ENCODE results near the gene CCL21.

Gene CCL21

DNA sequence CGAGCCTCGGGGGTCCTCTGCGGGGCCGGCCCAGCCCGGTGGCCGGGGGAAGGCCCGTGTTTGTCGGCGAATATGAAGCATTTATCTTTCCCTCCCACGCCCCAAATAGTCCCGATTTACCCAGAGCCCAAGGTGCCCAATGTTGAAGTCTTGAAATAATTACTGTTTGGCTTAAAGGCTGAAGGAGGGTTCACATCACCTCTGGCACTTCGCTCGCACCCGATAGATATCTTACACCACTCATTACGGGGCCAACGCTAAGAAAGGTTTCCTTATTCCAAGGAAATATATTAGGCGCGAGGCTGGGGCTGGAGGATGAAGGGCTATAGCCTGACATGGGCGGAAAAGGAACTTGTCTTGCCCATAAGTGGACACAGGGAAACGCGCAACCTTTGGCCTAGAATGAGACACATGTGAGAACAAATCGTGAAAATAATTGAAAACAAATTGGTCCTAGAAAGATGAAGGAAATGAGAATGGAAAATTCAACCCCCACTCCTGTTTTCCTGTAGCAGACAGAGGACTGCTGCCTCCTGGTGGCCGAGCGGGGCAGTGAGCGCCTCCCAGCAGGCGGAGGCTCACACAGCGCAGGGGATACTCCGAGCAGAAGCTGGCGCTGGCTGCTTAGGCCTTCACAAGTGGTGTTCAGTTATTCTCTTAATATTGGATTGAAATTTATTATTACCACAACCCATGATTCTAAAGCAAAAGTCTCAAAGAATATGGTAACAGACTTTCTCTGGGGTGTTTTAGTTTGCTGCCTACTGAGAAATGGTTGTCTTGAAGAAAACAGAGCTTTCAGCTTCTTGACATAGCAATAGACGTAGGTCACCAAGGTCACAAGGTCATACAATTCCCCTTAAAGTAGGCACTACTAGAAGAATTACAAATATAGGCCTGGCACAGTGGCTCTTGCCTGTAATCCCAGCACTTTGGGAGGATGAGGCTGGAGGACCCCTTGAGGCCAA lies 7.9 kb downstream of the CCL21 start:
- peak overlapping the region; percentile 46 for H3K4me3 ChIP-seq (ENCODE audit: insufficient read length, low read depth)
- peak overlapping the region; percentile 74 for H3K9ac ChIP-seq (ENCODE audit: insufficient read length, low read depth)
- H3K4me1 ChIP-seq (ENCODE audit: insufficient read depth, insufficient read length), result no peaks in the 10 kb centered on the region
- peak; percentile 61 for DNase-seq (ENCODE audit: low read depth, low spot score)
- TF ChIP-seq YY1 (IDR thresholded peaks at IDR 0.05; ENCODE audit: insufficient read depth, insufficient read length) (no peak), ZNF274 (IDR thresholded peaks at IDR 0.05; ENCODE audit: low read depth, low read length) (no peak), SUZ12 (IDR thresholded peaks at IDR 0.05; ENCODE audit: extremely low read depth, insufficient read depth, insufficient read length) (no peak)
- H3K9me3 ChIP-seq (ENCODE audit: insufficient read depth, low read length), result peaks cover 19% of the 10 kb centered on the region; the same call in 1 of the 2 replicates
- peaks cover 35% of the 10 kb centered on the region for H3K27me3 ChIP-seq (ENCODE audit: insufficient read depth, insufficient read length)
- no peaks in the 10 kb centered on the region for H3K36me3 ChIP-seq (ENCODE audit: insufficient read depth, insufficient read length, low read length)

- DNase-seq (ENCODE audit: low read depth, low spot score), result peak; percentile 36
- Histone ChIP-seq H3K9me3 (ENCODE audit: insufficient read depth, low read length) (peaks cover 19% of the 10 kb centered on the region; the same call in 1 of the 2 replicates), H3K4me3 (ENCODE audit: insufficient read length, low read depth) (peak overlapping the region; percentile 46), H3K4me1 (ENCODE audit: insufficient read depth, insufficient read length) (no peaks in the 10 kb centered on the region), H3K9ac (ENCODE audit: insufficient read length, low read depth) (peak overlapping the region; percentile 74), H3K36me3 (ENCODE audit: insufficient read depth, insufficient read length, low read length) (no peaks in the 10 kb centered on the region), H3K27me3 (ENCODE audit: insufficient read depth, insufficient read length) (peaks cover 35% of the 10 kb centered on the region)
- no peak for TF ChIP-seq SUZ12 (IDR thresholded peaks at IDR 0.05; ENCODE audit: extremely low read depth, insufficient read depth, insufficient read length)
- no peak for TF ChIP-seq ZNF274 (IDR thresholded peaks at IDR 0.05; ENCODE audit: low read depth, low read length)
- TF ChIP-seq YY1 (IDR thresholded peaks at IDR 0.05; ENCODE audit: insufficient read depth, insufficient read length), result no peak
Measured at GRCh38 chr9:34701023-34701768, 8.7 kb downstream of the CCL21 start.

DNA sequence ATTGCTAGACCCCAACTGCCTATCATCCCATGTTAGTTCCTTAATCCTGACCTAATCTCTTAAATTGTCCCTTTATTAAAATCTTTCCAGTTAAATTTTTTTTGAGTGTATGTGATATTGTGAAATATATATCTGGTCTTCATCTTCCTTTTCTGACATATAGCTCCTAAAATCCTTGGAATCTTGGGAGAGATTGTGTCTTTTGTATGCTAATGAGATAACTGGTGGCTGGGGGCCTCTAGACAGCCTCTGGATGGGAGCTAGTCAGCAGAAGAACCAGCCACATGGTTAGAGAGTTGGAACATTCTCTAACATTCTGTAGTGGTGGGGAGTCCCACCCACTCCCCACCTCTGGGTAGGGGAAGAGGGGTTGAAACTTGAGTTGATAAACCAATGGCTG lies 15.1 kb downstream of the CCL21 start:
- no peak for DNase-seq (ENCODE audit: low read depth, low spot score)
- TF ChIP-seq ZNF274 (IDR thresholded peaks at IDR 0.05; ENCODE audit: low read depth, low read length) (no peak), SUZ12 (IDR thresholded peaks at IDR 0.05; ENCODE audit: extremely low read depth, insufficient read depth, insufficient read length) (no peak), YY1 (IDR thresholded peaks at IDR 0.05; ENCODE audit: insufficient read depth, insufficient read length) (no peak)
- Histone ChIP-seq H3K27me3 (ENCODE audit: insufficient read depth, insufficient read length) (peaks cover 12% of the 10 kb centered on the region), H3K36me3 (ENCODE audit: insufficient read depth, insufficient read length, low read length) (no peaks in the 10 kb centered on the region), H3K9ac (ENCODE audit: insufficient read length, low read depth) (no peak overlapping the region), H3K4me1 (ENCODE audit: insufficient read depth, insufficient read length) (no peaks in the 10 kb centered on the region), H3K9me3 (ENCODE audit: insufficient read depth, low read length) (no peaks in the 10 kb centered on the region), H3K4me3 (ENCODE audit: insufficient read length, low read depth) (no peak overlapping the region)

DNA sequence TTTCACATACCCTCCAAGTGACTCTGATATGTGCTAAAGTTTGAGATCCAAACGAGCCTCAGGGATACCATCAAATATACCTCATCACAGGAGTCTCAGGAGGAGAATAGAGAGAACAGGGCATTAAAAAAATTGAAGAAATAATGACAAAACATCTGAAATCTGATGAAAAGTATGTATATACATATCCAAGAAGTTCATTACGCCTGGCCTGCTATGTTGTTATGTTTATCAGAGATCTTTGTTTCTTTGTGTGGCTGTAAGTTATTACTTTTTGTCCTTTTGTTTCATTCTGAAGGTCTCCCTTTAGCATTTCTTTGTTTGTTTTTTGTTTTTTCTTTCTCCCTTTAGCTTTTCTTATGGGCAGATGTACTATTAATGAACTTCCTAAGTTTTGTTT lies 16.4 kb downstream of the CCL21 start:
- no peak overlapping the region for H3K9ac ChIP-seq (ENCODE audit: insufficient read length, low read depth)
- H3K9me3 ChIP-seq (ENCODE audit: insufficient read depth, low read length), result no peaks in the 10 kb centered on the region
- no peak for DNase-seq (ENCODE audit: low read depth, low spot score)
- H3K4me1 ChIP-seq (ENCODE audit: insufficient read depth, insufficient read length), result no peaks in the 10 kb centered on the region
- TF ChIP-seq SUZ12 (IDR thresholded peaks at IDR 0.05; ENCODE audit: extremely low read depth, insufficient read depth, insufficient read length) (no peak), YY1 (IDR thresholded peaks at IDR 0.05; ENCODE audit: insufficient read depth, insufficient read length) (no peak), ZNF274 (IDR thresholded peaks at IDR 0.05; ENCODE audit: low read depth, low read length) (no peak)
- H3K36me3 ChIP-seq (ENCODE audit: insufficient read depth, insufficient read length, low read length), result no peaks in the 10 kb centered on the region
- no peak overlapping the region for H3K4me3 ChIP-seq (ENCODE audit: insufficient read length, low read depth)
- H3K27me3 ChIP-seq (ENCODE audit: insufficient read depth, insufficient read length), result no peaks in the 10 kb centered on the region

DNA sequence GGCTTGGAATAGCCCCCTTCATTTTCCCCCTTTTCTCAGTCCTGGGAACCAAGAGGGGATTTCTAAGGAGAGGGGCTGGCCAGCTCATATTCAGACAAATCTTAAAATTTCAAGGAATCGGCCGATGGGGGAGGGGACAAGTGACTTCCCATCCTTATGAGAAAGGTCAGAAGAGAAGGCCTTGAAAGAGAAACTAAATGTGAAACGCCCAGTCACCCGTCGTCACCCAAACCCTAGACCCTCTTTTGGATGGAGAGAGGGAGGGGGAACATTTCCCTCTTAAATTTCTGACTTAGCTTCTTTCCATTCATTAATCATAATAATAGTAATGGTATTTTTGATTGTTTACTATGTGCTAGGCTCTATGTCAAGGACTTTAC lies 18.0 kb downstream of the CCL21 start:
- H3K9me3 ChIP-seq (ENCODE audit: insufficient read depth, low read length), result no peaks in the 10 kb centered on the region
- no peak for TF ChIP-seq SUZ12 (IDR thresholded peaks at IDR 0.05; ENCODE audit: extremely low read depth, insufficient read depth, insufficient read length)
- no peak for TF ChIP-seq YY1 (IDR thresholded peaks at IDR 0.05; ENCODE audit: insufficient read depth, insufficient read length)
- no peak for TF ChIP-seq ZNF274 (IDR thresholded peaks at IDR 0.05; ENCODE audit: low read depth, low read length)
- no peaks in the 10 kb centered on the region for H3K36me3 ChIP-seq (ENCODE audit: insufficient read depth, insufficient read length, low read length)
- DNase-seq (ENCODE audit: low read depth, low spot score), result no peak
- no peak overlapping the region for H3K9ac ChIP-seq (ENCODE audit: insufficient read length, low read depth)
- no peaks in the 10 kb centered on the region for H3K27me3 ChIP-seq (ENCODE audit: insufficient read depth, insufficient read length)
- H3K4me3 ChIP-seq (ENCODE audit: insufficient read length, low read depth), result no peak overlapping the region
- H3K4me1 ChIP-seq (ENCODE audit: insufficient read depth, insufficient read length), result no peaks in the 10 kb centered on the region

GRCh38 chr9:34690983-34691935 lies 18.7 kb downstream of the CCL21 start, which contains the start of gene CCL19:
Gene CCL19 (minus strand): TSS chr9:34691276. CDS start chr9:34691139, 137 bp downstream.
- Histone ChIP-seq H3K9me3 (ENCODE audit: insufficient read depth, low read length) (no peaks in the 10 kb centered on the region), H3K4me3 (ENCODE audit: insufficient read length, low read depth) (no peak within 1 kb of the TSS), H3K4me1 (ENCODE audit: insufficient read depth, insufficient read length) (no peaks in the 10 kb centered on the region), H3K27me3 (ENCODE audit: insufficient read depth, insufficient read length) (no peaks in the 10 kb centered on the region), H3K9ac (ENCODE audit: insufficient read length, low read depth) (no peak within 1 kb of the TSS), H3K36me3 (ENCODE audit: insufficient read depth, insufficient read length, low read length) (no peaks in the 10 kb centered on the region)
- no peak for DNase-seq (ENCODE audit: low read depth, low spot score)
- TF ChIP-seq ZNF274 (IDR thresholded peaks at IDR 0.05; ENCODE audit: low read depth, low read length) (no peak), SUZ12 (IDR thresholded peaks at IDR 0.05; ENCODE audit: extremely low read depth, insufficient read depth, insufficient read length) (no peak), YY1 (IDR thresholded peaks at IDR 0.05; ENCODE audit: insufficient read depth, insufficient read length) (no peak)

All from NT2/D1 (cell line).